Activated CD8-positive, alpha-beta memory T cell treated with anti-CD3 and anti-CD28 coated beads, Interleukin-2, amount 50 U/mL, for 24 hours (primary cell): ENCODE results near the gene FCER1G.
A peak's percentile ranks its signal among the peaks of the same experiment; 100 is the strongest.
"Not testable (repeated sequence)": the region's sequence is repeated elsewhere in the genome, so short reads cannot be mapped to it uniquely, and the experiment has no call there.

Experiments used
- DNase-seq: peaks from one replicate; pipeline ENCODE4 v3.0.0-alpha.2; 2020; ENCODE audit errors: extremely low read depth

Gene FCER1G

DNA sequence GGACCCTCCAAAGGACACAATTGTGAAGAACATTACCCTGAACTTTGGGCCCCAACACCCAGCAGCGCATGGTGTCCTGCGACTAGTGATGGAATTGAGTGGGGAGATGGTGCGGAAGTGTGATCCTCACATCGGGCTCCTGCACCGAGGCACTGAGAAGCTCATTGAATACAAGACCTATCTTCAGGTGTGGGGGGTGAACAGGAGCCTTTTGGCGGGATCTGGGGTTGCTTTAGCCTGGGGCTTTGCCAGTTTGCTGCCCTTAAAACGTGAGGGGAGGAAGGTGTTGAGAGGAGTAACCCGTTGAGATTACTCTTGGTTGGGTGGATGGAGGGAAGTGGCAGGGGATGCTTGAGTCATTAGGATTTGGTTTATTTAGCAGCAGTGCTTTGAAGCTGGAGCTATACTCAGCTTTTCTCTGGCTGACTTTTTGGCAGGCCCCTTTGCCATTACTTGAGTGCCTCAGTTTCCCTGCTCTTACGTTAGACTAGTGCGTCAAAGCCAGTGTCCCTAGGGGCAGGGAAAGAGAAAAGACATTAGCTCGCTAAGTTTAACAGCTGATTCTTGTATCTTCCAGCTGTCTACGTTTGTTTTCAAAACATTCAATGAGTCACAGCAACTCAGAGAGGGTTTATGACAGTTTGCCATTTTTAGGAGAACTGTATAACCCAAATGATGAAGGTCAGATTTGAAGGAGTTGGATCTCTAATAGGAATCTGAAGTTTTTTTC lies 8.5 kb upstream of the FCER1G start:
- DNase-seq: no peak

DNA sequence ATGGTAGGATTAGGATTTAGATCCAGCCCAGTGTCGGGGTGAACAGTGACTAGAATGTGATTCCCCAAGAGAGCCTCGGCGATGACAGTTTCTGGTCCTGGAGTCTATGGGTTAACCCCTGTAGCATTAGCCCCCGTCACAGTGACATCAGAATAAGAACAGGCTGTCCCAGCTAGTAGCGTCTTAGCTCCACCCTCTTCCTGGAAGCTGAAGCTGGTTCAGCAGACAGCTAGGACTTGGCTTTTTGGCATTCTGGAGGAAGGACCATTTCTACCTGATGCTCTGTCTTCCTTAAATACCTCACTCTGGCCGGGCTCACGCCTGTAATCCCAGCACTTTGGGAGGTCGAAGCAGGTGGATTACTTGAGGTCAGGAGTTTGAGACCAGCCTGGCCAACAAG lies 7.9 kb upstream of the FCER1G start:
- no peak for DNase-seq

DNA sequence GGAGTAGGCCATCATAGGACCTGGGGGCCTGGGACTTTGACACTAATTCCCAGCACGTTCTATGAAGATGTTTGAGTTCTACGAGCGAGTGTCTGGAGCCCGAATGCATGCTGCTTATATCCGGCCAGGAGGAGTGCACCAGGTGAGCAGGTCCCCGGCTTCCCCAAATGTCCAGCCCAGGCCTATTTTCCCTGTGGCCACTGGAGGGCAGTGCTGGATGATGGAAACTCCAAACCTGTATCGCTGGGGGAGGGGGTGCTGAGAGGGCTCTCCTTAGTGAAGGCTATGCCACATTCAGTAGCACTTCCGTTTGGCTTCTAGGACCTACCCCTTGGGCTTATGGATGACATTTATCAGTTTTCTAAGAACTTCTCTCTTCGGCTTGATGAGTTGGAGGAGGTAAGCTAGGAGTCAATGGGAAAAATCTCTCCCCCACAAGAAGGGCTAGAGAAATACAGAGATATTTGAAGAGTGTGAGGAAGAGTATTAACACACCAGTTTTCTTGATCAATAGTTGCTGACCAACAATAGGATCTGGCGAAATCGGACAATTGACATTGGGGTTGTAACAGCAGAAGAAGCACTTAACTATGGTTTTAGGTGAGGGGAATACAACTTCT lies 5.2 kb upstream of the FCER1G start:
- peak; percentile 42 for DNase-seq

DNA sequence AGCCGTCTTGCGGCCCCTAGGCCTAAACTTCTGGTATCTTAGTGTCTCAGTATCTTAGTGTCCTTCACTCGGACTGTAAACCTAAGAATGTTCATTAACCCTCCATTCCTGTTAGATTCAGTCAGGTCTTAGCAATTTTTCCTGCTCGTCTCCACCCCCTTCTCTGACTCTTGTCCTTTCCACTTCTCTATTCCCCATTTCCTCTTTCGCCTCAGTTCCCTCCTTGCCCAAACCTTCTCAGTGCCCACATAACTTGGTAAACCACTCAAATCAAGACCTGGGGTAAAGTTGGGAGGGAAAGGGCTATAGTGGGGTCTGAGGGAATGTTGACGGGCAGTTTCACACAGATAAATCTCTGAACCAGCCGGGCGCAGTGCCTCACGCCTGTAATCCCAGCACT lies 726 bp upstream of the FCER1G start:
- DNase-seq: no peak

DNA sequence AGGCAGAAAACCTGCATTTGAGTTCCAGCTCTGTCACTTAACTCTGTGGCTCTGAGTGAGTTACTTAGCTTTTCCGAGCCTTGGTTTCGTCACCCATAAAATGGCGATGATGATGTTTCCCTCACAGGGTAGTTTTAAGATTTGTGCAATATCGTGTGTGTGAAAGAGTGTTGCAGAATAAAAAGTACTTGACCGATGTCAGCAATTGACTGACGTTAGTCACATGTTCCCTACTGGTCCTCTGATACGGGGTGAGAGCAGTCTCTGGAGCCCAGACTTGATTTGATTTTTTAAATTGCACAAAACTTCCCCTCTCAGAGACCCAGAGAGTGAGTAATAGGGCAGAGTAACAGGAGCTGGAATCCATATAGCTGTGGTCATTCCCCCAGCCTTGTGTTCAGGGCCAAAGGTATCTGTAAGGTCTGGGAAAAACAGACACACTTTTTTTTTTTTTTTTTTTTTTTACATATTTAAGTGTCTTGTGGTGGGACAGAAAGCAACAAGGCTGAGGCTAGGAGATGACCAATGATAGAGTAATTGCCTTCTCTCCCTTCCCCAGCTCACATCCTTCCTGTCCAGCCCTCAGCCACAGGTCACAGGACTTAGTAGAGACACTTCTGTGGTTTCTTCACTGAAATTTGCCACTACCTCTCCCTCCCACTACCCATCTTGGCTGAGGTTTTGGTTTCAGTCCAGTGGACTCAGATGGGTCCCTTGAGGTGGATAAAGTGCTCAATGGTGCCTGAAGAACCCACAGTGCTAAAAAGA lies 2.0 kb downstream of the FCER1G start:
- DNase-seq: no peak

DNA sequence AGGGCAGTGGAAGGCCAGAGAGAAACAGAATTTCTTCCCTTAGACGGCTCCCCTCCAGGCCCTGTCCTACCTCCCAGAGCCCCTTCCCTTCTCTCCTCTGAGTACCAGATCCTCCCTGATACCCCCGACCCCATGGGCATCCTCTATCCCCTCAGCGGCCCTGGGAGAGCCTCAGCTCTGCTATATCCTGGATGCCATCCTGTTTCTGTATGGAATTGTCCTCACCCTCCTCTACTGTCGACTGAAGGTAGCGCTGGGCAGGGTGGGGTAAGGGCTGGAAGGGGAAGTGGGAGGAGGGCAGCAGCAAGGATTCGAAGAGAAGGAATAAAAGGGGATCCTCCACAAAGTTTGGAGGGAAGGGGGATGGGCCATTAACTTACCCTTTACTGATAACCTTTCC lies 2.7 kb downstream of the FCER1G start:
- no peak for DNase-seq

DNA sequence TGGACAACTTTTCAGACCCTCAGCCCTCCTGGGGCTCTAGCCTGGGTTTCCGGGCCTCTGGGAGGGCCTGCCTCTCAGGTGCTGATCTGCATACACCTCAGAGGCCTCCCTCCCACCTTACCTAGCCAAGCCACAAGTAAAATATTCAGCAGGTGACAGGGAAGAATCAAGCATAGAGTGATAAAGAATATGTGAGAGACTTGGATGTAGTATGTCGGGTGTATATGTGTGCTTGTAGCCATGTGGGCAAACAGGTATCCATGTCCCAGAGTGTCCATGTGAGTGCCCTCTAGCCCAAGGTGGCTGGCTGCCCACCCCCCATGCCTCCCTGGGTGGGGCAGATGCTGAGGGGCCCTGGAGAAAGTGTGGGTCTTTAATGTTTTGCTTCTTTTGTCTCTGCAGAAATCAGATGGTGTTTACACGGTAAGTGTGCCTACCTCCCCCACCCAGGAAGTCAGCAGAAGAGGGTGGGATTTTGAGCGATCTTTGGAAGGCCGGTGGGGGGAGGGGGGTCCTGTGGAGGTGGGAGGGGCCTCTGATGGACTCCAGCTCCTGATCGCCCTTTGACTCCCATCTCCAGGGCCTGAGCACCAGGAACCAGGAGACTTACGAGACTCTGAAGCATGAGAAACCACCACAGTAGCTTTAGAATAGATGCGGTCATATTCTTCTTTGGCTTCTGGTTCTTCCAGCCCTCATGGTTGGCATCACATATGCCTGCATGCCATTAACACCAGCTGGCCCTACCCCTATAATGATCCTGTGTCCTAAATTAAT lies 3.4 kb downstream of the FCER1G start:
- DNase-seq: no peak

DNA sequence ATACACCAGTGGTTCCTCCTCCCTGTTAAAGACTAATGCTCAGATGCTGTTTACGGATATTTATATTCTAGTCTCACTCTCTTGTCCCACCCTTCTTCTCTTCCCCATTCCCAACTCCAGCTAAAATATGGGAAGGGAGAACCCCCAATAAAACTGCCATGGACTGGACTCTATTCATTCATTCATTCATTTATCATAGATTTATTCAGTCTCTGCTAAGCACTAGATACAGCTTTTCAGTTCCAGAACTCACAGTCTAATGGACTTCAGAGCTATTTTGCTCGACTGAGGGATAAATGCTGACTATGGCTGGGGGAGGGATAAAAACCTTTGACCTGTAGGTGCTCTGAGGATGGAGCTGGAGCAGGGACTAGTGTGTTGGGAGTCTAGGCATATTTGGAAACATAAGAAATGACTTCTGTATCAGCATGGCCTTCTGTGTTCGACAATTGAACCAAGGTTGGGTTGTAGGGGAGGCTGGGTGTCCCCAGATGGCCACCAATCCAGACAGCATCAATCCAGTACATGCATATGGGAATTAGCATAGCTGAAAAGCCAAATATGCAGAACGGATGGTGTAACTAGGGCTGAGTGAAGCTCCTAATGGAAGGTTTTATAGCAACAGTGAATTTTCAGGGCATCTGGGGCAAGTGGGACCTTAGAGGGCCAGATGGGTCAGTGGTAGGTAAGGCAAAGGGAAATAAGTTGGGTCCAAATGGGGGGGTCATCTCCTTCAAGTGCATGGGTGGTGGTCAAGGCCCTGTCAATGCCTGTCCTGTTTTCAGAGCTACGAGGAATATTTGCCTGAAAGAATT lies 4.2 kb downstream of the FCER1G start:
- no peak for DNase-seq

DNA sequence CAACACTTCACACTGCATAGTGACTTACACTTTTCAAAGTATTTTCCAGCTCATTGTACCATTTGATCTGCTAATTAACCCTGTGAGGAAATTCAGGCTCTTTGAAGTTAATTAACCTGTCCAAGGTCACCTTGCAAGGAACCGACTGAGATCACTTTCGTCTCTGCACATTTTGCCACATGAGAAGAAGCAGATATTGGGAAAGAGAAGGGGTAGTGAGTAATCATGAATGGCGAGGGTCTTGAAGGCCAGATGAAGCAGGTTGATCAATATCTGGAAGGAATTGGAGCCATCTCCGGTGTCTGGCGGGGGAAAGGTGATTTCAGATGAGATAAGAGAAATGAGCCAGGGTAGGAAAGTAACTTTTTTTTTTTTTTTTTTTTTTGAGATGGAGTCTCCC lies 4.9 kb downstream of the FCER1G start:
- no peak for DNase-seq

DNA sequence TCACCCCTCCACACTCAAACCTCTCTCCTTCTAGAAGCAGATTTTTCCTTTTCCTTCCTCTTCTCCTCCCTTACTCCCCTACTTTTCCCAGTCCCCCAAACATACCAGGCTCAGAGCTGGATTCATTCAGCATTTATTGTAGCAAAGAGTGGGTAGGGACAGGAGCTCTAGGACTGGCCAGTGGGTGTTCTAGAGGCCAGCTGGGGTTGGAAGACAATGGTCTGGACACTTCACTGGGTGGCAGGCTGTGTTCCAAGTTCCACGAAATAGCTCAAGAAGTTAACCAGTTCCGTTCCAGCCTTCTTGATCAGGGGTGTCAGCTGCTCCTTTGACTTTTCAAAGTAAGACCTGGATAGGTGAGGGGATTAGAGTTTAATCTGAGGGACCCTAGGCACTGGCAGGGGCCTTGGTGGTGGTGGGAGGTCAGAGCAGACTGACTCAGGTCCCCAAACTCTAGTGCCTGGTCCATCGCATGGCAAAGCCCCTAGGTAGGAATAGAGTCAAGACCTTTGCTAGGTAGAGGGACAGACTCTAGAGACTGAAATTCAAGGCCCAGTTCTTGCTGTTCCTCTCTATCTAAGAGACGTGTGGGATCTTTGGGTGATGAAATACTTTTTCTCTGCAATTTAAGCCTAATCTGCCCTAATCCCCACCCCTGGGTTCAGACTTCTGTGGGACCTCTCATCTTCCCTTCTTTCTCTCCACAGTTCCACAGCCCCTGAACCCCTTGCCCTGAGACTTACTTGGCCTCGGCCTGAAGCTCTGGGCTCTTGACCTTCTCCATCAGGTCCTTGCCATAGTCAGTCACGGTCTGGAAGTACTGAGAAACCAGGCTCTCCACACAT lies 7.3 kb downstream of the FCER1G start:
- no peak for DNase-seq

DNA sequence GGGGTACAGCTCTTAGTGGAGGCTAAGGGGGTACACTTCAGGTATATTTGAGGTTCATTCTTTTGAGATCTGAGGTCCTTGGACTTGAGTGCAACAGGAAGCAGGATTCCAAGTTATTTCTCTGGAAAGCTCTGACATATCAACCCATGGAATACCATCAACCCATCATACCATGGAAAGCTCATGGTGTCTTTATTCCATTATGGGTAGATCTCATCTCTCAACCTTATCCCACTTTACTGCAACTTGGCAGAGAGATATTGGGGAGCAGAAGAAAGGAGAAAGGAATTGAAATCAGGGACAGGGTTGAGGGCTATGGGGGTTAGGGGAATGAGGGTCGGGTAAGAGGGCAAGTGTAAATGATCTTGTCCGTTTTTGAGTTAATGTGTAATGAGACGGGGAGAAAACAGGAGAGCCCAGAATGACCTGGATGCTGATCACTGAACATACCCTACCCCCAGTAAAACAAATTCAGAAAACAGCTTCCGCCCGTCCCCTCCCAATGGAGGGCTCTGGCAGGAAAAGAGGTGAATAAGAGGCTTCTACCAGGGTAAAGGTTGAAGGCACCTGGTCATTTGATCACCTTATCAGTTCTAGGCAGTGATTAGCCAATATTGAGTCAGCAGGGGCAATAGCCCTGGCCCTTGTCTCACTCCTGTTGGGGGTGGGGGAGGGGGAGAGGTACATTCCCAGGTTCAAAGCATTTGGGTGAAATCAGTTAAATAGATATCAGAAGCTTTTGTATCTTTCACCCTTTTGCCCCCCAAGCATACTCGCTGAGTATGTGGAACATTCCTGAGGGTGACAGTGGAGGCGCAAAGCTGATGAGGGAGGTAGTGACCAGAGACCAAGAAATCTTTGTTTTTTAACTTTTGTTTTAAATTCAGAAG lies 9.0 kb downstream of the FCER1G start:
- no peak for DNase-seq

DNA sequence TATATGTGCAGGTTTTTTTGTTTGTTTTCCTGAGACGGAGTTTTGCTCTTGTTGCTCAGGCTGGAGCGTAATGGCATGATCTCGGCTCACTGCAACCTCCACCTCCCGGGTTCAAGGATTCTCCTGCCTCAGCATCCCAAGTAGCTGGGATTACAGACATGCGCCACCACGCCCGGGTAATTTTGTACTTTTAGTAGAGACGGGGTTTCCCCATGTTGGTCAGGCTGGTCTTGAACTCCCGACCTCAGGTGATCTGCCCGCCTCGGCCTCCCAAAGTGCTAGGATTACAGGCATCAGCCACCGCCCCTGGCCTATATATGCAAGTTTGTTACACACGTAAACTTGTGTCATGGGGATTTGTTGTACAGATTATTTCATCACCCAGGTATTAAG lies 9.6 kb downstream of the FCER1G start:
- not testable (repeated sequence) for DNase-seq

DNA sequence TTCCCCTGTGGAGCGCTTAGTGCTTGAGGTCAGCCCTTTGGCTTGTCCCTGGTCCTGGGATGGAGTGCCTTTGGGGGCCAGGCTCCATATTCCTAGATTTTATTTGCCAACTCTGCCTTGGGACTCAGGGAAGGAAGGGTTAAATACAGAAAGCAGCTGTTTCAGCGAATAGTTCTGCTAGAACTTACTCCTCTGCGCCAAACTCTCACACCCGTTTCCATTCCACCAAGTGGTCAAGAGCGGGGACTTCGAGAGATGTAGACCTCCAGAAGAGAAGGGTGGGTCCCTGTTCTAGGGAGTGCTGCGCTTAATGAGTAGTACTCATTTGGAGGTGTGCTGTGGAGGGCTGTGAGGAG lies 10.1 kb downstream of the FCER1G start:
- DNase-seq: no peak

DNA sequence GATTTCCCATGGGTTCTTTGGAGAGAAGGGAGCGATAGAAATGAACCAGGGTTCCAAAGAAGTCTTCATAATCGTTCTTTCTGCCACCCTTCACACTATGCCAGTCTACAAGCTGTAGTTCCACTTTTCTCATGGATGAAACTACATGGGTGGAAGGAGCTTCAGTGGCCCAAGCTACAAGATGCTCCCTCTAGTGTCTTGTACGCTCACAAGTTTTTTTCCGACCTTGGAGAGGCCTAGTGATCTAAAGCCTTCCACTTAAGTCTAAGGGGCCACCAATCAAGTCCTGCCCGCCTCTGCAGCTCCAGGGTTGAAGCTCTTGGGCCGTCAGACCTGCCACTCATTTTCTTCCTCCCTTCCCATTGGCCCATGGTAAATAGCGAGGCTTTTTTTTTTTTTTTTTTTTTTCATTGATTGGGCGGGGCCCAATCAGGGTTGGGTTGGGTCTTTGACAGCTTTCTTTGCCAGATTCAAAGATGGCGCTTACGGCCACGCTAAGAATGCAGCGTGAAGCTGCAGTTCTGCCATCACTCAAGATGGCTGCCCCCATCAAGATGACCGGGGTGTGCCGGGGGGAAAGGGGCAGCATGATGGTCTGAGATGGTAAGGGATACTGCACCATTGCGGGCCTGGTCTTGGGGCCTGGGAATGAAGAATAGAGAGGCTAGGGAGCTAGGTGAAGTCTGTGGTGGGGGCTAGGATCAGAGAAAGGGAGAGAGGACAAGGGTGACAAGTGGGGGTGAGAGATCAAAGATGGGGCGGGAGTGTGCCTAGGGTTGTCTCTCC lies 10.6 kb downstream of the FCER1G start, which contains the start of gene TOMM40L:
TSS of gene TOMM40L (plus strand) at position 527 of the 786 bp plus-strand sequence. CDS start 430 bp downstream, outside the sequence.
- peak; percentile 76 for DNase-seq

DNA sequence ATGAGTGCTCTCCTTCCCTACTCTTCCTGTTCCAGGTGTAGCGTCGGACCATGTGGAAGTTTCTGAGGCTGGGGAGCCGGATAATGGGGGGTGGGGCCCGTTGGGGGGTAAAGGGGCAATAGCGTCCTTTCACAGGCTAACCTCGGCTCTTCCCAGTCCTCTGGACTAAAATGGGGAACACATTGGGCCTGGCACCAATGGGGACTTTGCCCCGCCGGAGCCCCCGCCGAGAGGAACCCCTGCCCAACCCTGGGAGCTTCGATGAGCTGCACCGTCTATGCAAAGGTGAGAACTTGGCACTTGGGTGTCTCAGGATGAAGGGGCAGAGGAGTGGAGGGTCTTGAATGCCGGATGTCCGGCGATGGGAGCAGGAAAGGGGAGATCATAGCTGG lies 11.2 kb downstream of the FCER1G start:
- no peak for DNase-seq

DNA sequence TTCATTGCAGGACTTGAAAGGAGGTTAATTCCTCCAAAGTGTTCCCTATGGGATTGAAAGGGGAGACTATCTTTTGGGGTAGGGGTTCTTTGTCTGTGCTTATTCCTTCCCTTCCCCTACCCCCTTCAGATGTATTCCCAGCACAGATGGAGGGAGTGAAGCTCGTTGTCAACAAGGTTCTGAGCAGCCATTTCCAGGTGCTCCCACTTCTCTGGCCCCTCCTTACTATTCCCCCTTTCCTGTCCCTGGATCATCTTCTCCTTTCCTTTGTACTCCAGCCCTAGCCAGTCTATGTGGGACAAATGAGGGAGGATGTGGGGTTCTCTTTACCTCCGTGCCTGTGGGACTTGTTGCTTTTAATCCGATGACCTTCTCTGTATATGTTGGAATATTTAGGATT lies 11.7 kb downstream of the FCER1G start:
- DNase-seq: no peak

DNA sequence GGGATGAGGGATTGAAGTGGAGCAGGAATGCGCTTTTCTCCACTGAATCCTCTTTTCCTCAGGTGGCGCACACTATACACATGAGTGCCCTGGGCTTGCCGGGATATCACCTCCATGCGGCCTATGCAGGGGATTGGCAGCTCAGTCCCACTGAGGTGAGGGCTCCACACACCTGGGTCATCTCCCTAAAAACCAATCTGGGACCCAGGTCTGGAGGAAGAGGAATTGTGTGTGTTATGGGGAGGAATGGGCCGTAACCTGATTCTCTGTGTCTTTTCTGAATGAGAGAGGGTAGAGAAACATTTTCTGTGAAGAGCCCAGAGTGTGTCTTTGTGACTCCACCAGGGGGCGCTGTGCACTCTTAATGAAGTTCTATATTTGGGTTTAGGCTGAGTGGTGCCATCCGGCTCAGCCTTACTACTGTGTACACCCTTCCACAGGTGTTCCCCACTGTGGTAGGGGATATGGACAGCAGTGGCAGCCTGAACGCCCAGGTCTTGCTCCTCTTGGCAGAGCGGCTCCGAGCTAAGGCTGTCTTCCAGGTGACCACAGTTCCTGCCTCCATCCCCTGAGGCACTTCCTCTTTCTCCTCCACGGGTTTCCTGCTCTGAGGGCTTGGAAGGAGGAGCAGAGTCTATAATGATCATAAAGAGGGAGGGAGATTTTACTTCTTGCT lies 12.2 kb downstream of the FCER1G start:
- peak; percentile 80 for DNase-seq

DNA sequence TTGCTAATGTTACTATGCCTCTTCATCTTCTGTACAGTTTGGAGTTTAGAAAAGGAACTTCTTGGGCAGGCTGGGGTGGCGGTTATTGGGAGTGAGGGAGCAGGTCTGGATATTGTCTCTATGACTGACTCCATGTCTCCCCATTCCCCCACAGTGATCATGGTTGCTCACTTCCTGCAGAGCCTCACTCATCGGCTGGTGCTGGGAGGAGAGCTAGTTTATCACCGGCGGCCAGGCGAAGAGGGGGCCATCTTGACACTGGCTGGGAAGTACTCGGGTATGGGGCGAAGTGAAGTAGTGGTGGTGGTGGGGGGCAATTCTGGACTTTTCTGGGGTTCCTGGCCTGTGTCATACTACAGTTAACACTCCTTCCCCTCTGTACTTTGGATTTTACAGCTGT lies 12.9 kb downstream of the FCER1G start:
- DNase-seq: no peak
